IMR-90 (cell line): Measurements from ENCODE around the gene SP3. TPM values are rescaled to one million over a fixed set of nuclear protein-coding genes. Genes with fewer than 3 reads are reported as not detected.

ENCODE experiments used
- ATAC-seq: fragments of 200-7000 bp; cut with Tn5 transposase; 2 replicates; pipeline ENCODE4 v1.9.1; 2020; ENCODE audit warnings: low read depth, mild to moderate bottlenecking, moderate library complexity
- BruUV-seq: library from RNA; stranded (reverse); fragments of 400-500 nt; replicated peaks from 2 replicates; lab custom pipeline; 2021; lab: Mats Ljungman, UMichigan
- CTCF ChIA-PET: fragments of 300-600 bp; formaldehyde crosslinking; extraction: SDS; loops from one replicate; lab custom pipeline; 2021; ENCODE audit warnings: antibody characterized with exemption; lab: Yijun Ruan, JAX
- POLR2A ChIA-PET: fragments of 300-600 bp; sonication (Branson Sonifier 250); formaldehyde crosslinking; loops from one replicate; lab custom pipeline; 2022; ENCODE audit warnings: antibody characterized with exemption; ENCODE audit not compliant: unreplicated experiment; lab: Charles Lee
- DNase-seq: peaks from one replicate; pipeline ENCODE4 v3.0.0; 2013
- H2AFZ ChIP-seq: replicated peaks from 2 replicates; pipeline ENCODE3; 2013; ENCODE audit warnings: low read length, mild to moderate bottlenecking; ENCODE audit not compliant: poor library complexity
- H2AK5ac ChIP-seq: 2 replicates; pipeline ENCODE4 v1.6.1; 2013; ENCODE audit warnings: low read depth, low read length, inconsistent platforms
- H2AK9ac ChIP-seq: replicated peaks from 2 replicates; pipeline ENCODE3; 2013; ENCODE audit warnings: mild to moderate bottlenecking, low read depth, low read length, moderate library complexity; ENCODE audit not compliant: poor library complexity
- H2BK120ac ChIP-seq: 2 replicates; pipeline ENCODE4 v1.6.1; 2013; ENCODE audit warnings: low read depth, low read length, inconsistent platforms
- H2BK15ac ChIP-seq: 3 replicates; pipeline ENCODE4 v1.6.1; 2013; ENCODE audit warnings: low read depth, low read length, inconsistent platforms
- H2BK20ac ChIP-seq: 2 replicates; pipeline ENCODE4 v1.6.1; 2013; ENCODE audit warnings: low read depth, mild to moderate bottlenecking, inconsistent platforms, low read length, moderate library complexity
- H2BK5ac ChIP-seq: 2 replicates; pipeline ENCODE4 v1.6.1; 2013; ENCODE audit warnings: mild to moderate bottlenecking, low read depth, low read length, inconsistent platforms; ENCODE audit not compliant: poor library complexity, severe bottlenecking
- H3K14ac ChIP-seq: replicated peaks from 2 replicates; pipeline ENCODE4 v1.6.1; 2013; ENCODE audit warnings: low read depth, low read length, inconsistent platforms
- H3K18ac ChIP-seq: 2 replicates; pipeline ENCODE4 v1.6.1; 2013; ENCODE audit warnings: low read depth, low read length, control low read depth
- H3K23ac ChIP-seq: 2 replicates; pipeline ENCODE4 v1.6.1; 2013; ENCODE audit warnings: low read depth, low read length, inconsistent platforms
- H3K27ac ChIP-seq: 2 replicates; pipeline ENCODE4 v1.5.1; 2013; ENCODE audit warnings: mild to moderate bottlenecking, control low read depth, low read length; ENCODE audit not compliant: insufficient read depth
- H3K27me3 ChIP-seq: 2 replicates; pipeline ENCODE4 v1.6.1; 2013; ENCODE audit warnings: low read length; ENCODE audit not compliant: control insufficient read depth, insufficient read depth
- H3K36me3 ChIP-seq: 2 replicates; pipeline ENCODE4 v1.6.1; 2013; ENCODE audit warnings: low read length, mixed read lengths; ENCODE audit not compliant: control insufficient read depth, insufficient read depth
- H3K4ac ChIP-seq: 2 replicates; pipeline ENCODE4 v1.6.1; 2013; ENCODE audit warnings: low read depth, low read length, inconsistent platforms
- H3K4me1 ChIP-seq: 2 replicates; pipeline ENCODE4 v1.6.1; 2013; ENCODE audit warnings: low read length, mixed read lengths; ENCODE audit not compliant: control insufficient read depth, insufficient read depth
- H3K4me2 ChIP-seq: 2 replicates; pipeline ENCODE4 v1.6.1; 2013; ENCODE audit warnings: low read depth, mild to moderate bottlenecking, control low read depth, low read length, moderate library complexity
- H3K4me3 ChIP-seq: 2 replicates; pipeline ENCODE4 v1.5.1; 2013; ENCODE audit warnings: low read depth, mild to moderate bottlenecking, control low read depth, low read length, moderate library complexity; ENCODE audit not compliant: insufficient read depth
- H3K56ac ChIP-seq: 2 replicates; pipeline ENCODE4 v1.6.1; 2013; ENCODE audit warnings: low read length, inconsistent platforms; ENCODE audit not compliant: insufficient read depth; ENCODE audit errors: extremely low read depth
- H3K79me1 ChIP-seq, 2 experiments: 2 replicates each; pipeline ENCODE4 v1.6.1; 2013; ENCODE audit warnings: low read length in 2 of 2, inconsistent platforms in 1 of 2, low read depth in 1 of 2
- H3K9ac ChIP-seq: 2 replicates; pipeline ENCODE4 v1.6.1; 2013; ENCODE audit warnings: low read depth, low read length, control low read depth
- H3K9me1 ChIP-seq: 2 replicates; pipeline ENCODE4 v1.6.1; 2013; ENCODE audit warnings: low read length, inconsistent platforms; ENCODE audit not compliant: insufficient read depth
- H3K9me3 ChIP-seq: 2 replicates; pipeline ENCODE4 v1.6.1; 2013; ENCODE audit warnings: low read length; ENCODE audit not compliant: control insufficient read depth, insufficient read depth
- H4K20me1 ChIP-seq: 2 replicates; pipeline ENCODE4 v1.6.1; 2013; ENCODE audit warnings: low read length, inconsistent platforms; ENCODE audit not compliant: insufficient read depth
- H4K5ac ChIP-seq: 2 replicates; pipeline ENCODE4 v1.6.1; 2013; ENCODE audit warnings: mild to moderate bottlenecking, low read depth, low read length, control low read depth
- H4K8ac ChIP-seq, 2 experiments: 2 replicates each; pipeline ENCODE4 v1.6.1; 2013; ENCODE audit warnings: low read depth in 2 of 2, low read length in 2 of 2, control low read depth in 1 of 2, inconsistent platforms in 1 of 2
- H4K91ac ChIP-seq: 2 replicates; pipeline ENCODE4 v1.6.1; 2013; ENCODE audit warnings: low read depth, low read length, inconsistent platforms; ENCODE audit not compliant: insufficient read depth
- BHLHE40 ChIP-seq: fragments of 150-350 bp; IDR thresholded peaks from 2 replicates; pipeline ENCODE4 v1.6.1; 2016; ENCODE audit warnings: mild to moderate bottlenecking, low read depth, low read length
- CEBPB ChIP-seq: IDR thresholded peaks from 2 replicates; pipeline ENCODE4 v1.6.1; 2012; ENCODE audit warnings: low read depth, low read length, improper control_type of control experiment
- CHD1 ChIP-seq: IDR thresholded peaks from 2 replicates; pipeline ENCODE4 v1.6.1; 2012; ENCODE audit warnings: low read depth, low read length, improper control_type of control experiment
- CTCF ChIP-seq: conservative IDR thresholded peaks from 2 replicates; pipeline ENCODE4 v1.5.1; 2012; ENCODE audit warnings: mild to moderate bottlenecking, low read depth, low read length, improper control_type of control experiment
- MXI1 ChIP-seq: IDR thresholded peaks from 2 replicates; pipeline ENCODE4 v1.6.1; 2012; ENCODE audit warnings: low read depth, mild to moderate bottlenecking, low read length, moderate library complexity, borderline replicate concordance
- NFE2L2 ChIP-seq: fragments of 150-350 bp; IDR thresholded peaks from 2 replicates; pipeline ENCODE4 v1.6.1; 2016; ENCODE audit warnings: low read depth, mild to moderate bottlenecking, low read length
- POLR2A ChIP-seq: IDR thresholded peaks from 2 replicates; pipeline ENCODE4 v1.6.1; 2012; ENCODE audit warnings: mild to moderate bottlenecking, low read depth, low read length
- RCOR1 ChIP-seq: IDR thresholded peaks from 2 replicates; pipeline ENCODE4 v1.6.1; 2012; ENCODE audit warnings: mild to moderate bottlenecking, low read length, improper control_type of control experiment; ENCODE audit not compliant: insufficient replicate concordance
- RFX5 ChIP-seq: IDR thresholded peaks from 2 replicates; pipeline ENCODE4 v1.8.0; 2012; ENCODE audit warnings: low read depth, mild to moderate bottlenecking, low read length, moderate library complexity
- SMC3 ChIP-seq: fragments of 150-350 bp; IDR thresholded peaks from 2 replicates; pipeline ENCODE4 v1.6.1; 2016; ENCODE audit warnings: low read depth, mild to moderate bottlenecking, antibody characterized with exemption, low read length, moderate library complexity
- WGBS, 2 experiments: methylation state at CpG; one replicate each; pipeline versions ENCODE4 v1.1.5 to v1.1.7; 2013; ENCODE audit warnings: missing lambda C conversion rate in 2 of 2; ENCODE audit not compliant: insufficient read length in 1 of 2; ENCODE audit errors: extremely low coverage in 2 of 2; 5-methylcytosine and 5-hydroxymethylcytosine counted together
- dilution Hi-C: fragments of 300-500 bp; cut with HindIII; formaldehyde crosslinking; loops from one replicate; pipeline ENCODE4 v1.14.3; 2018; ENCODE audit warnings: low sequenced_read_pairs; ENCODE audit not compliant: unreplicated experiment
- in situ Hi-C: fragments of 300-500 bp; cut with MboI; formaldehyde crosslinking; loops from 3 replicates; pipeline ENCODE4 v1.14.3; 2019; ENCODE audit warnings: low sequenced_read_pairs, inconsistent platforms, mixed read lengths
- intact Hi-C: fragments of 100-400 bp; cut with micrococcal nuclease; formaldehyde crosslinking; loops from 2 replicates; pipeline ENCODE4 v1.10.0; 2022
- polyA plus RNA-seq, 3 experiments: library from polyadenylated mRNA; depleted of rRNA; stranded (reverse); fragments of >200 nt; gene quantifications; 2 replicates each; pipeline ENCODE4 v1.2.3, GENCODE V29; 2012; ENCODE audit warnings: low replicate concordance in 1 of 3
- total RNA-seq: library from RNA; depleted of rRNA; stranded (reverse); fragments of >200 nt; gene quantifications from 2 replicates; pipeline ENCODE4 v1.2.3, GENCODE V29; 2012
- TF ChIP-seq, protein P1 (sequence below): fragments of 150-350 bp; IDR thresholded peaks from 2 replicates; pipeline ENCODE4 v1.6.1; 2016; ENCODE audit warnings: low read depth, mild to moderate bottlenecking, low read length, moderate library complexity, borderline replicate concordance

SP3 gene
- total and polyA plus RNA-seq, 2 of the 4 experiments (the other 2 are of a cell fraction), result 26.7 to 136 TPM

- no peak for ATAC-seq
- peak; percentile 67 for DNase-seq
- Histone ChIP-seq H3K9ac (no peak overlapping the region), H2AFZ (no peak overlapping the region), H3K4ac (no peak overlapping the region), H2BK20ac (no peak overlapping the region), H3K4me2 (no peak overlapping the region), H3K23ac (no peak overlapping the region), H3K36me3 (peaks cover 2% of the 10 kb centered on the region; the same call in 1 of the 2 replicates), H3K27me3 (no peaks in the 10 kb centered on the region), H2AK5ac (no peak overlapping the region), H3K4me1 (peaks cover 9% of the 10 kb centered on the region), H3K56ac (no peak overlapping the region), H4K5ac (no peak overlapping the region), H4K91ac (no peak overlapping the region), H3K27ac (no peak overlapping the region), H2BK120ac (no peak overlapping the region), H4K20me1 (peaks cover 40% of the 10 kb centered on the region), H2AK9ac (no peak overlapping the region), H3K18ac (no peak overlapping the region), H2BK15ac (no peak overlapping the region), H2BK5ac (no peak overlapping the region), H3K9me3 (no peaks in the 10 kb centered on the region), H4K8ac (no peak overlapping the region), H3K4me3 (no peak overlapping the region), H3K9me1 (no peaks in the 10 kb centered on the region), H3K14ac (no peak overlapping the region), H3K79me1 (peaks cover 2 to 15% of the 10 kb centered on the region in 2 experiments; a peak in 2 of 4 replicates)
- dilution Hi-C loops (no loop called here), in situ Hi-C loops (no loop called here), intact Hi-C loops (loop anchor here (5.0 to 10.0 kb wide), 2 partner anchors 283 to 389 kb away; partner anchors contain the start of gene OLA1)
- no TSS peak for BruUV-seq
- CTCF ChIA-PET, result no interaction called here
- TF ChIP-seq POLR2A (no peak), CEBPB (no peak), RFX5 (no peak), SMC3 (no peak), CTCF (no peak), RCOR1 (no peak), CHD1 (no peak), BHLHE40 (no peak), MXI1 (no peak), NFE2L2 (no peak)
- TF ChIP-seq, protein P1, sequence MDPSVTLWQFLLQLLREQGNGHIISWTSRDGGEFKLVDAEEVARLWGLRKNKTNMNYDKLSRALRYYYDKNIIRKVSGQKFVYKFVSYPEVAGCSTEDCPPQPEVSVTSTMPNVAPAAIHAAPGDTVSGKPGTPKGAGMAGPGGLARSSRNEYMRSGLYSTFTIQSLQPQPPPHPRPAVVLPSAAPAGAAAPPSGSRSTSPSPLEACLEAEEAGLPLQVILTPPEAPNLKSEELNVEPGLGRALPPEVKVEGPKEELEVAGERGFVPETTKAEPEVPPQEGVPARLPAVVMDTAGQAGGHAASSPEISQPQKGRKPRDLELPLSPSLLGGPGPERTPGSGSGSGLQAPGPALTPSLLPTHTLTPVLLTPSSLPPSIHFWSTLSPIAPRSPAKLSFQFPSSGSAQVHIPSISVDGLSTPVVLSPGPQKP, result no peak
- WGBS, 2 experiments, result no CpG with 5 or more reads among the region's 1 CpG
- POLR2A ChIA-PET, result no interaction called here
These were observed 3.8 kb downstream of the SP3 start for GRCh38 chr2:173961346-173961705.
